DMS 273 (cell line): ENCODE data around the gene PMCH.
"Not testable (repeated sequence)": the region's sequence is repeated elsewhere in the genome, so short reads cannot be mapped to it uniquely, and the experiment has no call there.

Experiments used
- DNase-seq: peaks from one replicate; lab custom pipeline; 2025; ENCODE audit not compliant: unreplicated experiment; lab: John Stamatoyannopoulos, UW

Gene PMCH

DNA sequence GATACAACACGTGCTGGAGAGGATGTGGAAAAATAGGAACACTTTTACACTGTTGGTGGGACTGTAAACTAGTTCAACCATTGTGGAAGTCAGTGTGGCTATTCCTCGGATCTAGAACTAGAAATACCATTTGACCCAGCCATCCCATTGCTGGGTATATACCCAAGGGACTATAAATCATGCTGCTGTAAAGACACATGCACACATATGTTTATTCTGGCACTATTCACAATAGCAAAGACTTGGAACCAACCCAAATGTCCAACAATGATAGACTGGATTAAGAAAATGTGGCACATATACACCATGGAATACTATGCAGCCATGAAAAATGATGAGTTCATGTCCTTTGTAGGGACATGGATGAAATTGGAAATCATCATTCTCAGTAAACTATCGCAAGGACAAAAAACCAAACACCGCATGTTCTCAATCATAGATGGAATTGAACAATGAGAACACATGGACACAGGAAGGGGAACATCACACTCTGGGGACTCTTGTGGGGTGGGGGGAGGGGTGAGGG, 50.5 kb downstream of the PMCH start:
- not testable (repeated sequence) for DNase-seq
